Right hindlimb (tissue), 1 donor: Measurements from ENCODE around the gene TMEM37.
A peak's percentile ranks its signal among the peaks of the same experiment; 100 is the strongest.

Experiments
- DNase-seq: peaks from one replicate; pipeline ENCODE4 v3.0.0-alpha.2; 2018

Gene TMEM37

DNA sequence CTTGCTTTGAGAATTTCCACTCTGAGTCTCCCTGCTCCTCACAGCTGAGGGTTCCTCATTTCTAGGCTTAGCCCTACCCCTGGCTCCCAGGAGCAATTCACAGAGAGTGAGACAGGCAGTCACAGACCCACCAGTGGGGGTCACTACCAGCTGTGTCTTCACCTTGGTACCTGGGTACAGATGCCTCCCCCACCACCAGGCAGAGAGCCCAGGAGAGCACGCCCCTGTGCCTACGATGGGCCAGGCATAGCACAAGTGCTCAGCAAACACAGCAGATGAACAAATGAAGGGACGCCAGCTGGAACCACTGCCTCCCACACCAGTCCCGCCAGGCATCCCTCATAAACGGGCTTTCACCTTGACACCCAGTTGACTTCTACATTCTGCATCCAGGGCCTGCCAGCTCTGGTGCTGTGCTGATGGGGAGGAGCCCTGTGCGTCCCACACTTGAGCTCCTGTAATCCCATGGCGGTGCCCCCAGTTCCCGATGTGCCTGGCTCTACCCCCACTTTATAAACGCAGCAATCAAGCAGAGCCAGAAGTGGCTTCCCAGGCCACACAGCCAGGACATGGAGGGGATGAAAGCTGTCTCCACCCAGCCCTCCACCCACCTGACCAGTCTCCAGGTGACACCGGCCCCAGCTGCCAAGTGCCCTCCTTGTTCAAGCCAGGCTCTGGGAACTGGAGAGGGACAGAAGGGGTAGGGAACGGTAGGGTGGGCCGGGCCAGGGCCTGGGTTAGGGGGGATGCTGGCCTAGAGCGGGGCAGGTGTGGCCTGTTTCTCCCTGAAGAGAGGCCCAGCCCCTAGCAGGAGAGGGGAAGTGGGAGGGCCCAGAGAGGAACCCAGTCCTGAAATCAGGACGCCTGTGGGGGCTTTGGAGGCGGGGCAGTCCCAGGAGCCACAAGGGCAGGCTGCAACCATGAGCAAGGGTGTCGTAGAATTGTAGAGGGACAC lies 50.1 kb downstream of the TMEM37 start:
- no peak for DNase-seq

DNA sequence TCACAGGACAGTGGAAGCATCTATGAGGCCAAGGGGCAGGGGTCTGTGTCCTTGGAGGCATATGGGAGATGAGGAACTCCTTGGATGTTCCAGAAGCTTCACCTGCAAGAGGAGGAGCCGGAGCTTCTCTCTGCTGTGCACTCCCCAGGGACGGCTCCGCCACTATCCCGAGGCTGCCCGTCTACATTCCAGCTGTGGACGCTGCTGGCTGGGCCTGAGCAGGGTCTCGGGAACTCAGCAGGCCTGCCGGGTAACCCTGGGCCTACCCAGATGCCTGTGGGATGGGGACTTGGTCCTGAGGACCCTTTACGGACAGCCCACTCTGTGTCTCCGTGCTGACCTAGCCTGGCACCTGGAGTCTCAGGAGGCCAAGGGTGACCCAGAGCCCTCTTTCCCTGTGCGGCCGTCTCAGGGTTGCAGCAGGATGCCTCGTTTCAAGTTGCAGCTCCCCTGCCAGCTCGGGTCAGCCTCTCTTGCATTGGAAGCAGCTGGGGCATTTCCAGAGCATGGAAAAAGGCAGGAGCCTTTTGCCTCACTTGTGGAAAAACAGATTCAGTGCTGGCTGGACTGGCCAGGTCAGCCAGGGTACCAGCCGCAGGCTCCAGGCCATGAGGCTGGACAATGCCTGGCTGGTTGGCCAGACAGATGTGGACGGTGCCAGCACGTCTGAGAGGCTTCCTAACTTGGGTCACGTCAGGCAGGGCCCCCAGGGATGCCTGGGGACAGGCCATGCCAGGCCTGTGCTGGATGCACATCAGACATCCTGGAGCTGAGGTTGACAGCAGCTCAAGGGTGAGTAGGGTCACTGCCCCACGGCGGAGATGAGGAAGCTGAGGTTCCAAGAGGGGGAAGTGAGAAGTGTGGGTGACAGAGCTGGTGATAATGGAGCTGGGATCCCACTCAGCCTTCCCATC lies 51.1 kb downstream of the TMEM37 start:
- DNase-seq: peak; percentile 41

DNA sequence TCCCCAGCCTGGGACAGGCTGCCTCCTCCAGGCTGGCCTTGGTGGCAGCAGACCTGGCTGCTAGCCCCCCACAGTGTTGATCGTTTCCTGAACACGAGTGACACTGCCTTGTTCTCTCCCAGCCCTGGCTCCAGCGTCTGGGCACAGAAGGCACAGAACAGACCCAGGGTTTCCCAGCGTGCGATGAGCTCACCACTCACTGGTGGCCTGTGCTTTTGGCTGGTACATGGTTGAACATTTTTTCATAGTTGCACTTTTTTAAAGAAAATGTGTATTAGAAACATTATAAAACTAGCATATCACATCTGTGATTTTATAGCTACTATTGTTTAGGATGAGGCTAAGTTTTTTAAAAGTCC lies 51.7 kb downstream of the TMEM37 start:
- no peak for DNase-seq

DNA sequence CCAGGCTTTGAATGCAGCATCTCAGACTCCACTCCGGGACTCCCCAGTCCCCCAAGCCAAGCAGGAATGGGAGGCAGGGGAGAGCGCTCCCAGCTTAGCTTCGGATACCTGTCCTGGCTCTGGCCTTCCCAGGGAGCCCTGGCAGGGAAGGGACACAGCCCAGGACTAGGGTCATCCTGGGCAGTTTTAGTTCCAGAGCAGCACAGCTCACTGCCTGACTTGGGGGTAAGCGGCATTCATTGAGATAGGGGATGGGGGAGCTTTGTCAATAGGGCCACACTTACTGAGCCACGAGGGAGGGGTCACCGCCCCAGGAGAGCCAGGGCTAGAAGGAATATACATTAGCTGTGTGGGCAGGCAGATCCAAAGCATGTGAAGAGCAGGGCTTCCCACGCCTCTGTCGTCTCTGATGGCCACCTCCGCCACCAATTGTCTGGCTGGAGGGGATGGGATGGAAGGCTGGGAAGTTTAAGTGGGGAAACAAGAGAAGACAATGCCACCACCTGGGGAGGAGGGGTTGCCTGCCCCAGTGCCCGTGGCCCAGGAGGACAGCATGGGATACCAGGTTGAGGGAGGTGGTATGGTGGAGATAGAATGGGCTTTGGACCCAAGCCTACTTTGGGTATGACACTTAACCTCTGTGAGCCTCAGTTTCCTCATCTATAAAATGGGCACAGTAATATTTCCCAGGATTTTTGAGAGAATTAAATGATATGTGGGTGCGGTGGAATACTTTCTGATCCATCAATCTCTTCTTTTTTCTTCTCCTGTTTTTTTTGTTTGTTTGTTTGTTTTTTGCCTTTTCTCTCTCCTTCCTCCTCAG lies 52.5 kb downstream of the TMEM37 start:
- no peak for DNase-seq

DNA sequence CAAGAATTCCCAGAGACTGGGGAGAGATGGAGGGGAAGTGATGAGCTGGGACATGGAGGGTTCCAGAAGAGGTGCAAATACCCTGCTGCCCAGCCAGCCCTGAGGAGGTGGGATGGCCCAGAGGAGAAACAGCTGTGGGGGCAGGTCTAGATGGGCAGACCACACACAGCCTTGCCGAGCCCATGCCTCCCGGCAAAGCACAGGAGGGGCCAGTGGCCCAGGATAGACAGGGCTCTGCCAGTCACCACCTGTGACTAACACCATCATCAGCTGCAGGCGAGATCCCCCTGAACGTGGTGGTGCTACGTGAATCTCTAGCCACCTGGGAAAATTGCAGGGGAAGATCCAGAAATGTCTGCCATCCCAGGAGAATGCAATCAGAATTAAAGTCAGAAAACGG lies 53.2 kb downstream of the TMEM37 start:
- DNase-seq: no peak

DNA sequence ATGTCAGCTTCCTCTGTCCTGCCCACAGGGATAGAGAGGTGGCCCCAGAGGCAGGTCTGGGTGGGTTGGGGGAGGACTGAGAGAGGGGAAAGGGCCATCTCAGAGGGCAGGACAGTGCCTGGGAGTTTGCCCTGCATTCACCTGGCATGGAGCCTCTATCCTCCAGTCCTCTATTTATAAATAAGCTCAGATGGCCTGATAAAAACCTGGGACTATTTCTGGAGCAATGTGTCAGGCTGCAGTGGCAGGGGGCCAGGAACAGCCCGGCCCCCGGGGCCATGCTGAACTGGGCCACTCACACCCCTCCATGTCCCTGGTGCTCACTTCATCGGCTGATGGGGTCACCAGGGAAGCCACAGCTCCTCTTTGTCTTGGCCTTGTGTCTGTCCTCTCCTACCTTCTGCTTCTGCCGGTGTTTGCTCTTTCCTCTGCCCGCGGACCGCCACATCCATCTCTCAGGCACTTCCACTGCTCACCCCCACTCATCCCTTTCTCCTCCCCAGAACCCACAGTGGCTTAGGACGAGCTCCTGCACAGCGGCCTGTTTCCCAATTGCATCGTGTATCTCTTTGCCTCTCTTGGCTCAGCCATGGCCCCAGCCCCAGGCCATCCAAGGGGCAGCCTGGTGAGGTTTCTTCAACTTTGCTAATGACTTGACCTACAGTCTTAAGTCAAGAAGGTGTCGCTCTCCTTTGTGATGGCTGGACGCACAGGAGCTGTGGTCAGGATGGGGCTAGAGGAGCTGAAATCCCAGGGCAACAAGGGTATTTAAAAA lies 53.9 kb downstream of the TMEM37 start:
- DNase-seq: no peak

DNA sequence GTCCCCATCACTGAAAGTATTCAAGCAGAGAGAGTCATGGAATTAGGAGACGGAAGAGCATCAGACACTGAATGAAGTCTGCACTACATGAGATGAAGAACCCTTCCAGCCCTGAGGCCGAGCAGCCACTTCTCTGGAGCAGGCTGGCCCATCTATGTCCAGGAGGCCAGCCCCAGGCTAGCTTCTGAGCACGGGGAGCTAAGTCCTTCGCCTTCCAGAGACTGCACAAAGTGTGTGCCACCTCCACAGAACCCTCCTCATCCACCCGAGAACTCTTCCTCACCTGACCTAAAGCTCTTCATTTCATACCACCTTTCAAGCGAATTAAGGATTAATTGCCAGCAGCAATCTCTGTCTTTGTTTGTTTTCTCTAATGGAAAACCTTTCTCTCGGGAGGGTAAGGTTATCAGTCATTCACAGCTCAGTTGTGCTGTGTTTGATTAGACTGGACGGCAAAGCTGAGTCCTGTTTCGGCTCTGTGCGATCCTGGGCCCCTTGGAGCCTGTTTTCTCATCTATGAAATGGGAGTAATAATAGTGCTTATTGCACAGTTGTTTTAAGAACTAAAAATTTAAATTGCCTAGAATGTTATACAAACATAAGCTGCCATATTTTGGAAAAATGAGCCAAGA lies 54.7 kb downstream of the TMEM37 start:
- DNase-seq: no peak

DNA sequence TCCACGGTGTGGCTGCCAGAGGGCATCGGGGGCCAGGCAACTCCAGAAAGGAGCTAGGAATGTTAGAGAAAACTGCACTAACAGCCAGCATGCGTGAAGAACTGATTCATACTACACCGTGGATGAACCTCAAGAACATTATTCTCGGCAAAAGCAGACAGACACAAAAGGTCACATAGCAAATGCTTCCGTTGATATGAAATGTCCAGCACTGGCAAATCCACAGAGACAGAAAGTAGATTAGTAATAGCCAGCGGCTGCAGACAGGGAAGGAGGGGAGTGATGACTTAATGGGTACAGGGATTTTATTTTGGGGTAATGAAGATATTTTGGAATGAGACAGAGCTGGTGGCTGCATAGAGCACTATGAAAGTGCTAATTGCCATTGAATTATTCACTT lies 55.2 kb downstream of the TMEM37 start:
- DNase-seq: no peak

DNA sequence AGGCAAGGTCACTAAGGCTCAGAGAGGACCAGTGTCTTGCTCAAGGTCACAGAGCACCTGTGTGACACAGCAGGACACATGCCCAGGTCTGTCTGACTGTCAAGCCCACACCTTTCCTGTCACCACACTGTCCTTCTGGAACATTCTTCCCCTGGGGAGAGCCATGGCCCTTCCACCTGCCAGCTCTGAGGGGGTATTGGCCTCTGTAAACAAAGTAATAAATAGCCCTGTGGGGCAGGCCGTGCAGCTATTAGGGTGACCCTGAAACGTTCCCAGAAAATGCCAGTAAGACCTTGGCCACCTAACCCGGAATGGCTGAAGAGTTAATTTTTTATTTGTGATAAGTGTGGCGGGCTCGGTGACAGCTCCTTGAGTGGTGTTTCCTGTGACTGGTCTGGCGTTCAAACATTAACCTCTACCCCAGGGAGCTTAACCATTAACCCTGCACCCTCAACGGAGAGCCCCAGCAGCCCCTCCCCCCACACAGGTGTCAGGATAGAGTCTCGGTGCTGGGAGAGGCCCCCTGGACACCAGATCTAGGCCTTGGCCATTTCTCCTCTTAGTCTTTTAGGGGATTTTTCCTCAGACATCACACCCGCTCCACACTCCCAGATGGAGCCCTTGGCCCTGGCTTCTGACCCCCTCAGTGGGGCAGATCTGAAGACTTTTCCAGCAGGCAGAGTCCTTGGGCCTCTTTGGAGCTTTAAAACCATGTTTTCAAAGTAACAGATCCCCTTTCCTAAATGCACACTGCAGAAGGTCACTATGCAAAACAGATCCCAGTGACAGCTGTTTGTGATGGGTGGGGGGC lies 56.0 kb downstream of the TMEM37 start:
- DNase-seq: no peak
